ENCODE measurements around the gene NBR1.
"Not testable (repeated sequence)": the region's sequence is repeated elsewhere in the genome, so short reads cannot be mapped to it uniquely, and the experiment has no call there.

- not testable (repeated sequence) for TF ChIP-seq POLR2A, CTCF (IDR thresholded peaks at IDR 0.05)
These were observed 69.8 kb downstream of the NBR1 start for GRCh38 chr17:43240596-43241352.
